ENCODE results near the gene KIF26A.
"Not testable (repeated sequence)": the region's sequence is repeated elsewhere in the genome, so short reads cannot be mapped to it uniquely, and the experiment has no call there.

KIF26A gene

DNA sequence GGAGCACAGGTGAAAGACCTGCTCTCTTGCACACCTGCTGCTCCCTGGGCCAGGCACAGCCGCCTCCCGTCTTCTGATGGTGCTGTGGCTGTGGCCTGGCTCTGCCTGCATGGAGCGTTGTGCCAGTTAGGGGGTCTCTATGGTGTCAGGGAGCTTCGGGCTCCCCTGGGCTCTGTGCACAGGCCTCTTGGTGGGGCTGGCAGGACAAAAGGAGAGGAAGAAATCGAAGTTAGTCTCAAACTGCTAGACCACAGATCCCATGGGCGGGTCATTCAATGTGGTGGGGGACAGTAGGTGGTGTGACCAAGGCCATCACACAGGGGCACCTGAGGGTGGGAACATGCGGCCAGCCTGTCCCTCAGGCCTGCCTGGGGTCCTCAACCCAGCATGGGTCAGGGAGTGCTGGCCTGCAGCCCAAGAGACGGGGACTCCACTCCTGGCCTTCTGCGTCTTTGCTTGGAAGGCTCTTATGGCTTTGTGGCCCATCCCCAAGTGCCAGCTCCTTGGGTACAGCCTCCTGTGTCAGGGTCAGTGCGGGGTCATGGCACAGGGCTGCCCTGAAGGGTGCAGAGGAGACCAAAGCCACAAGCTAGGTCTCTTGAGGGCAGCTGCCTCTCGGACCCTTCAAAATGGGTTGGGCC, 84.1 kb downstream of the KIF26A start:
- no peak for DNase-seq (ENCODE audit: low read depth)

DNA sequence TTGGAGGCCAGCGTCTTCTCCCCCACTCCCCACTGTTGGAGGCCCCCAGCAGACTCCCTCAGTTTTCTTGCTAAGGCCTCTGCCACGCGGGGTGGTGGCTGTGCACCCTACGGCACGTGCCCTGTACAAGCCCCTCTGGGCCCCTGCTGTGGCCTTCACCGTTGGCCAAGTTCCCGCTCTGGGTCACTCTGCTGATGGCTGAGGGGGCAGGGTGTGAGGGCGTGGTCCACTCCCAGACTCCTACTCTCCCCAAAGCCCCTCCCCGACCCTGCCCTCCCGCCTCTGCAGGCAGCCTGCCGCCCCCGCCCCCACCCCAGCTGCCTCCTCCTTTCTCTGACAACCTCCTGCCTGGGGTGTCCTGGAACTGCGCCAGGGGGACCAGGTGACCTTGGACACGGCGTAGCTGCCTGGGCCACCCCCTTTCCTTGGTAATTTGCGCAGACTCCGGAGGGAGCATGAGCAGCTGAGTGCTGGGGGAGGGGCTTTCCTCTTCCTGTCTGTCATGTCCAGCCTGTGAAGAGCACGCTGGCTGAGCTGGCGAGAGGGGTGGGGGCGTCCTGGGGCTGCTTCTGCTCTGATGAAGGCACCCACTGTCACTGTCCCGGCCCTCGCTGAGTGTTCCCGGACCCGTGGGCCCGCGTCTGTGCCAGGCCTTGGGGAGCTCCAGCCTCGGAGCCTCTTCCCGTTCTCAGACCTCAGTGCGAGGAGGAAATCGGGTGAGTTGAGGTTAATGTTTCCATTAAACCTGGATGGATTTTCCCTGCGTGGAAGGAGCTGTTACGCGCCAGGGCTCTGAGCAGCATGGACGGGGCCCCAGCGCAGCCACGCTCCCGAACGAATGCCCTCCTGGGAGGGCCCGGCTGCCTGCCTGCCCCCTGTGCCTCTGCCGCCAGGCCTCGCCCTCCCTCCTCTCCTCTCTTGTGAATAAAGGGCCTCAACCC, 85.0 kb downstream of the KIF26A start:
- no peak for DNase-seq (ENCODE audit: low read depth)

DNA sequence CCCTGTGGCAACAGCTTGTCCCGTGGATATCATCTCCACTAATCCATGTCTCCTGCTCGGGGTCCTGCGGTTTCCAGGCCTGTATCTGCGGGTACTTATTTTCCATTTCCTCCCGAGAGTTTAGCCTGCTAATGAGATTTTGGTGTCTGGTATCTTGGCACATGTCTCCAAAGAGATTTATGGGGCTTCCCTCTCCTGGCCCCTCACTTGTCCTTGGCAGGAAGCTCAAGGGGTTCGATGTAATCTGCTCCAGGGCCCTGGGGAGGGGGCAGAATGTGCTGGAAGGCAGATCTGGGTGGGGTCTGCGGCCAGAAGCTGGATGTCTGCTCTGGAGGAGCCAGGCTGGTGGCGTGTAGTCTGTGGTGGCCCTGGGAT, 85.7 kb downstream of the KIF26A start:
- DNase-seq (ENCODE audit: low read depth): no peak

DNA sequence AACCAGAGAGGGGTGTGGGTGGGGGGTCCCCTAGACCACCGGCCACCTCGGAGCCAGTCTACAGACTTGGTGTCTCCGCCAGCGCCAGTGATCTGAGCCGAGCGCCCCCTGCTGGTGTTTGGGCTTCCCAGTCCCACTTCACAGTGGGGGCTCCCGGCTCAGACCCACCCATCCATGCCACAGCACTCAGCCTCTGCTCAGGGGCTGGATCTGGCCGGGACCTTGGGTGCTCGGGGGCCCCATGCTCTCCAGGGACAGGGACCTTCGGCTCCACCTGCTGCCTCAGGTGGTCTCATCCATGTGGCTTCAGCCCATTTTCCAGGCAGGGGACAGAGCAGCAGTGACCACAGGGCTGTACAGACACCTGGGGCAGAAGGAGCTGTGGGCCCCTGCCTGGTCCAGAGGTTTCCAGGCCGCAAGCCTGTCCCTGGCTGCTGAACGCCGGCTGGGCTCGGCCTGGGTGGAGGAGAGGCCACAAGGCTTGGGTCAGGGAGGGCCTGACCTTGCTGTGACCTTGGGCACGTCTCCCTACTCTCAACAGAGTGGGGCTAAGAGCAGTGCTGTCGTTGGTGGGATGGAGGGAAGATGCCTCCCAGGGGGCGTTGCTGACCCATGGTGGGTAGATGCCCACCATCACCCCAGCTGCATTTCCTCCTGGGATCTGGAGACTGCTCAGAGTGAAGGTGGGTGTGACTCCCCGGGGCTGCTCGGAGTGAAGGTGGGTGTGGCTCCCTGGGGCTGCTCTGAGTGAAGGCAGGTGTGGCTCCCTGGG, 86.3 kb downstream of the KIF26A start:
- no peak for DNase-seq (ENCODE audit: low read depth)

DNA sequence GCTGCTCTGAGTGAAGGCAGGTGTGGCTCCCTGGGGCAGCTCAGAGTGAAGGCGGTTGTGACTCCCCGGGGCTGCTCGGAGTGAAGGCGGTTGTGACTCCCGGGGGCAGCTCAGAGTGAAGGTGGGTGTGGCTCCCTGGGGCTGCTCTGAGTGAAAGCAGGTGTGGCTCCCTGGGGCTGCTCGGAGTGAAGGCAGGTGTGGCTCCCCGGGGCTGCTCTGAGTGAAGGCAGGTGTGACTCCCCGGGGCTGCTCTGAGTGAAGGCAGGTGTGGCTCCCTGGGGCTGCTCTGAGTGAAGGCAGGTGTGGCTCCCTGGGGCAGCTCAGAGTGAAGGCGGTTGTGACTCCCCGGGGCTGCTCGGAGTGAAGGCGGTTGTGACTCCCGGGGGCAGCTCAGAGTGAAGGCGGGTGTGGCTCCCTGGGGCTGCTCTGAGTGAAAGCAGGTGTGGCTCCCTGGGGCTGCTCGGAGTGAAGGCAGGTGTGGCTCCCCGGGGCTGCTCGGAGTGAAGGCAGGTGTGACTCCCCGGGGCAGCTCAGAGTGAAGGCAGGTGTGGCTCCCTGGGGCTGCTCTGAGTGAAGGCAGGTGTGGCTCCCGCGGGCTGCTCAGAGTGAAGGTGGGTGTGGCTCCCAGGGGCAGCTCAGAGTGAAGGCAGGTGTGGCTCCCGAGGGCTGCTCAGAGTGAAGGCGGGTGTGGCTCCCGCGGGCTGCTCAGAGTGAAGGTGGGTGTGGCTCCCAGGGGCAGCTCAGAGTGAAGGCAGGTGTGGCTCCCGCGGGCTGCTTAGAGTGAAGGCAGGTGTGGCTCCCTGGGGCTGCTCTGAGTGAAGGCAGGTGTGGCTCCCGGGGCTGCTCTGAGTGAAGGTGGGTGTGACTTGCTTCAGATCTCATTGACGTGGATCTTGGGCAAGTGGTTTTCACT, 87.1 kb downstream of the KIF26A start:
- not testable (repeated sequence) for DNase-seq (ENCODE audit: low read depth)

DNA sequence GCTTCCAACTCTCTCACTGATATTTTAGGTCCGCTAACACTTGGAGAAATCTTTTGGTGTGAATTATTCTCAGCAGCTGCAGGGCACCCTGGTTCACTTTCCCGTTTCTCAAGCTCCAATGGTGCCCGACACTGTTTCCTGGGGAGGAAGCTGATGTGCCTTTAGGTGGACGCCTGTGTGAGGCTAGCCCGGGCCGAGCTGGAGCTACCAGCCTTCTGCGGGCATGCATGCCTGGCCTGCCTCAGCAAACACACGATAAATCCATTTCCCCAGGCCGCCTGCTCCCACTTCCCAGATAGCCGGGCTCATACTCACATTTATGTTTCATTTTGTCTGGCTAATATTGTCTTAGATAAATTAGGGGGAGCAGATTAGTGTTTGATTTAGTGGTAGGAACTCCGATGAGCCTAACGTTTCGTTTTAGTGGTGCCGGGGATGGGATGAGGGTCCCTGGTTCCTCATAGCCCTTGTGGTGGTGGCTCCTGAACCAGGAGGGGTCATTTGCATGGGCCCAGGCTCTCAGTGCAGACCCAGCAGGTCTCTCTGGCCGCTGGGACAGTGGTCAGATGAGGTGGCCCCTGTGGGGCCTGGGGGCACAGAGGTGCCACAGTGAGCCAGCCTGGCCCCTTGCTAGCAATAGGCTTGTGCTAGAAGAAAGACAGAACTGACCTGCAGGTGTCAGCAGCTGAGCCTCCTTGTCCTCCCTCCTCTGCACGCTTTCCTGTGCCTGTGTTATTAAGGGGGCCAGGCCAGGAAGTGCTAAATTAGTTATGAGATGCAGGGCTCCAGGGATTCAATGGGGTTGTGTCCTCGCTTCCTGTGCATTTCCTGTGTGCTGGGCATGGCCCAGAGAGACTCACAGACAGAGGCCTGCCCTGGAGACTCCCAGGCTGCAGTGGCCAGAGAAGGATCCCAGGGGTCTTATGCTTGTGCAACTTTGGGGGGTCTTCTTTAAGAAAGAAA, 88.3 kb downstream of the KIF26A start:
- no peak for DNase-seq (ENCODE audit: low read depth)

DNA sequence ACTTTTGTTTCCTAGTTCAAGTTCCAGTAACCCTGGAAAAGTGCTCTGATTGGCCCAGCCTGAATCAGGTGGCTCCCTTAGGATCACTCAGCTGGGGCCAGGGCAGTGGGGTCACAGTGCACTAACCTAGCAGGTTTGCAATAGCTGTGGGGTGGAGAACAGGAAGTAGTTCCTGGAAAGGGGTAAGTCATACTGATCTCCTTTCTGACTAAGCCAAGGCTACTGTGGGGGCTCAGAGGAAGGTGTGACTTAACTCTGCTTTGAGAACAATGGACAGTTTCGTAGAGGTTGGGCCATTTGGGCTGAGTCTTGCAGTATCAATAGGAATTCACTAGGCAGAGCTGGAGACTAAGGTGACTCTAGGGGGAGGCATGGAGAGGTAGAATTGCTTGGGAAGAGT, 89.4 kb downstream of the KIF26A start:
- no peak for DNase-seq (ENCODE audit: low read depth)

DNA sequence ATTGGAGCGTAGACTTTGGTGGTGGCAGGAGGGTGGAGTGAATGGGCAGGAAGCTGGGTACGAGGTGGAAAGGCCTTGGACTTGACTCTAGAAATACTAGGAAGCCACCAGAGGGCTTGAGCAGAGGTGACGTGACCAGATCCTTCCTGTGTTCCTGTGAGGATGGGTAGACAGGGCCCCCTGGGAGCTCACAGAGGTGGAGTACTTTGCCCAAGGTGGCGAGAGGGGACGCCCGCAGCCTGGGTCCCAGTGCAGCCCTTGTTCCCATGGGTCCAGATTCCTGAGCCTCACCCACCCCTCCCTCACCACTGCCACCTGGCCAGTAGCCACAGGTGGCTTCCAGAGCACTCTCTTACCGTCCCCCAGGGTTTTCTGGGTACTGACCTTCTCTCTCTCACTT, 89.8 kb downstream of the KIF26A start:
- DNase-seq (ENCODE audit: low read depth): no peak

DNA sequence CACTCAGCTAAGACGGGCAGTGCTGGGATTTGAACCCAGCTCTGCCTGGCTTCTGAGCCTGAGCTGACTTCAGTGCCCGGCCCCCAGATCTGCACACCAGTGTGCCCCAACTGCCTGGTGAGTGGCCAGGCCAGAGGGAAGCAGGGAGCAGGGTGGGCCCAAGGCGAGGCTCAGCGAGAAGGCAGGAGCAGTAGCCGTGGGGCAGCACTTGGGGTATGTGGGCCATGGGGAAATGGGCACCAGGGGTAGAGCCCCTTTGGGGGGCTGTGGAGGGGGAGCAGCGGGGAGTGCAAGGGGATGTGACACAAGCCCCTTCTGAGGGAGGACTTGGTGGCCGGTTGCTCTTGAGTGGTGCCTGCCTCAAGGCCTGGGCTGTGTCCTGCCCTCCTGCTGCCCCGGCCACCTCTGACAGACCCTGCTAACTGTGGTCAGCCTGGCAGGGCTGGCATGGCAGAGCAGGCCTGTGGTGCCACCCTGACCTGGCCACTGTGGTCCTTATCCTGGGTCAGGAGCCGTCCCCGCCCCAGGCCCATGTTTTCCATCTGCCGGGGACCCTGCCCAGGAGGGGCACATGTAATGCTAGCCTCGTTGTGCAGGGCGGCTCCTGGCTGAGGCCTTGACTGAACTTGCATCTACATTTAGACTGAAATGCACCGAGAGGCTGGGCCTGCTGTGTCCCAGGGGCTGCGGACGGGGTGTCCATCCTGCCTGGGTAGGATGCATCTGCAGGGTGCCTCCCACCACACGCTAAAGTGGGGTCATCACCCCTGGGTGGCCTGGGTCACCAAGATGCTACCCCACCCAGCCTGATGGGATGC, 90.5 kb downstream of the KIF26A start:
- no peak for DNase-seq (ENCODE audit: low read depth)

DNA sequence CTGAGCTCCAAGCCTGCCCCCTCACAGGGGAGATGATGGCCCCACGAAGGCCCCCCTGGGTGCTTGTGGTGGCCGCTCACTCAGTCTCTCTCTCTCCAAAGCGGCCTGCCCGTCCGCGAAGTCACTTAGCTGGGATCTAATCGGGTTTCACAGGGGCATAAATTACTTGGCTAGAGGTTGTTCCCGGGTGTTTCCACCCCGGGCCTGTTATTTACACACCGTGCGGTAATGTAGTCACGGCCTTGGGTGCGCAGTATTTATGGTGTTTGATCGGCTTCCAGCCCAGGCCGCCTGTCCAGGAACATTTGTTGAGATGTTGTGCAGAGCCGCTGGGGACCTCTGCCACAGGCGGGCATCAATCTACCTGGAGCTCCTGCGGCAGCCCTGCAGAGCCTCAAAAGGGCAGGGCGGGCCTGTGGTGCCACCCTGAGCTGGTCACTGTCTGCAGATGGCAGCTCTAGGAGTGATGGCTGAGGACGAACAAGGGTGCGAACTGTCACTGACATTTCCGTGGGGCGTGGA, 91.2 kb downstream of the KIF26A start:
- no peak for DNase-seq (ENCODE audit: low read depth)

DNA sequence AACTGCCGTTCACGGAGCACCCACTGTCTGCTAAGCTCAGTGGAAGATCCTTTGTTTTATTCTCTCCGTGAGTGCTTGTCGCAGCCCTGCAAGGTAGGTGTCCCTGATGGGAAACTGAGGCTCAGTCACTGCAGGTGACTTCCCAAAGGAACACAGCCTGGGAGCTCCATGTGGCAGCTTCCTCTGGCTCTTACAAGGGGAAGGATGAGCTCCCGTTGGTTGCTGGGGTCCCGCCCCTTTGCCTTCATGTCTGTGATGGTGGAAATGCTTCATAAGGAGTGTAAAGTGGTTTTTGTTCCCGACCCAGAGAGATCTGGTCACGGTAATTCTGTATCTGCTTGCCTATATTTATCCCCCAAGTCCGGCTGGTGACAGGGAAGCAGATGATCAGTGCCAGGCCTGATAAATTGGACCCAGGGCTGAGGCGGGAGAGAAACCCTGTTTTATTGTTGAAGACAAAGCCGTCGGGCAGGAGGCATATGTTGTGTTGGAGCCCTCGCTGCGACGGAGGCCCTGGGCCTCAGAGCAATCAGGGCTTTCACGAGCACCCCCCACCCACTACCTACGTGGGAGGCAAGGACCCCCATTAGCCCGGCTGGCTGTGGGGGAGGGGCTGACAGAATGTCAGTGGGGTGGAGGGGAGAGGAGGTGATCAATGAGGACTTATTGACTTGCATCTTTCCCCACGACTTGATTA, 91.9 kb downstream of the KIF26A start:
- DNase-seq (ENCODE audit: low read depth): no peak
